Measurements from ENCODE around the gene TSC2.

TSC2 gene

GRCh38 chr16:2047330-2048115 lies at the start of gene TSC2, which contains the start of gene NTHL1:
TSC2 (plus strand) TSS chr16:2047985; CDS start chr16:2048616, 631 bp downstream.
NTHL1 (minus strand) TSS chr16:2047834; CDS start chr16:2047823, 11 bp downstream.
- DNase-seq, result peak; percentile 98 to 100 (median 99)
- intact Hi-C loops (cut with DNase I), result no loop called here

DNA sequence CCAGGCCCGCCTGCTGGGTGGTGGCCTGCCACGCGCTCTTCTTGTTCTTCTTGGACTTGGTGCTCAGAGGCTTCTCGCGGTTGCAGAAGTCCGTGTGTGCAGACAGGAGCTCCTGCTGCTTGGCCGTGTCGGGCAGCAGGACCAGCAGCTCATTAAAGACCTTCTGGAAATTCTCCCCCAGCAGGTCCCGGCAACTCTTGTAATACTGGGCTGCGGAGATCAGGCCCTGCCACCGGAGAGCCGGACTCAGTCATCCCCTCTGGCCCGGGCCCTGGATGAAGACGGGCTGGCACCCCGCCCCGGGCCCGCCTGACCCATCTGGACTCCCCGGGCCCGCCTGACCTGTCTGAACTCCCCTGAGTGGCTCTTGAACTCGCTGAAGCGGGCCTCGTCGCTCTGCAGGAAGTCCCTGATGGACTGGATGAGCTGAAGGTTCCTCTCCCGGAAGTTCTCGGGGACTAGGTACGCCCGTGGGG lies 49.4 kb upstream of the TSC2 start:
- DNase-seq, result peak in 1 of 10 donors; percentile 70
- intact Hi-C loops (cut with DNase I), result no loop called here

- peak in 1 of 10 donors; percentile 78 for DNase-seq
- intact Hi-C loops (cut with DNase I), result no loop called here
Observed at GRCh38 chr16:1998852-1999801, 48.7 kb upstream of the TSC2 start.

GRCh38 chr16:1999866-2000514 lies 47.8 kb upstream of the TSC2 start:
- intact Hi-C loops (cut with DNase I), result no loop called here
- DNase-seq, result peak in 7 of 10 donors; percentile 32 to 92 (median 59)

DNA sequence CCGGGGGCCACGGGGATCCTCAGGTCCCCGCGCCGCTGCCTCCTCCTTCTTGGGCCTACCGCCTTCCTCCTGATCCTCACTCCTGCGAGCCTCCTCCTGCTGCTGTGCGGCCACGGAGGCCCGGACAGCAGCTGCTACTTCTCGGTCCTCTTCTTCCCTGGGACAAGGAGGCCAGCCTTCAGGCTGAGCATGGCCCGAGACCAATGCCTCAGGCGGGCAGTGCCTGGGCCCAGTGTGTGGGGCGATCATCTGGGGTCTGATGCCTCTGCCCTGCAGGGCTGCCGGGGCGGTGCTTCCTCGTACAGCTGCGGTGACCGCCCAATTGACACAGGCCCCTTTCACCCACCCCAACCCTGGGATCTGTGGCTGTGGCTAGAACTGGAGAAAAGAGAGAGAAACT lies 46.8 kb upstream of the TSC2 start:
- DNase-seq, result no peak
- intact Hi-C loops (cut with DNase I), result no loop called here

GRCh38 chr16:2001456-2002355 lies 46.1 kb upstream of the TSC2 start:
- intact Hi-C loops (cut with DNase I), result no loop called here
- peak in 1 of 10 donors; percentile 77 for DNase-seq

GRCh38 chr16:2002406-2003230 lies 45.2 kb upstream of the TSC2 start:
- intact Hi-C loops (cut with DNase I), result no loop called here
- DNase-seq, result peak in 1 of 10 donors; percentile 74

DNA sequence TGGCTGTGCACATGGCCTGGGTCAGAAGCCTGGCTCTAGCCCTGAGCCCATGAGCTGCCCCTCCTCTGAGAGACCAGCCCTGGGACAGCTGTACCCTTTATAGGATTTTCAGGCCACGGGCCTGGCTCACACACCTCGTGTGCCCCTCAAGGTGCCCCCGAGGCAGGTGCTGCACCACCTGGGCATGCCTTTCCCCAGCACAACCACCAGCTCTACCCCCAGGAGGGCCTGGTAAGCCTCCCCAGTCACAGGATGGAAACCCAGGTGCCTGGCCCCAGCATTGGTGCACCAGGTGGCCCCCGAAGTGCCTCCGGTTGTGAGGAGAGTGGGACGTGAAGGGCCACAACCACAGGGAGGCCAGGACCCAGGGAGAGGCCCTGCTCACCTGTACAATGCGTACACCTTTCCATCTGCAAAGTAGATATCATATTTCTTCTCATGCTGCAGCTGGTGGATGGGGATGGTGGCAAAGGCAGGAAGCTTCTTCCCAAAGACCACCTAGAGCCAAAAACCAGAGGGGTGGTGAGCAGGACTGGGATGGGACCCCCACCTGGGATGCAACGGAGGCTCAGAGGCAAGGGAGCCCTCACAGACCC lies 44.5 kb upstream of the TSC2 start:
- peak in 1 of 10 donors; percentile 63 for DNase-seq
- intact Hi-C loops (cut with DNase I), result no loop called here

DNA sequence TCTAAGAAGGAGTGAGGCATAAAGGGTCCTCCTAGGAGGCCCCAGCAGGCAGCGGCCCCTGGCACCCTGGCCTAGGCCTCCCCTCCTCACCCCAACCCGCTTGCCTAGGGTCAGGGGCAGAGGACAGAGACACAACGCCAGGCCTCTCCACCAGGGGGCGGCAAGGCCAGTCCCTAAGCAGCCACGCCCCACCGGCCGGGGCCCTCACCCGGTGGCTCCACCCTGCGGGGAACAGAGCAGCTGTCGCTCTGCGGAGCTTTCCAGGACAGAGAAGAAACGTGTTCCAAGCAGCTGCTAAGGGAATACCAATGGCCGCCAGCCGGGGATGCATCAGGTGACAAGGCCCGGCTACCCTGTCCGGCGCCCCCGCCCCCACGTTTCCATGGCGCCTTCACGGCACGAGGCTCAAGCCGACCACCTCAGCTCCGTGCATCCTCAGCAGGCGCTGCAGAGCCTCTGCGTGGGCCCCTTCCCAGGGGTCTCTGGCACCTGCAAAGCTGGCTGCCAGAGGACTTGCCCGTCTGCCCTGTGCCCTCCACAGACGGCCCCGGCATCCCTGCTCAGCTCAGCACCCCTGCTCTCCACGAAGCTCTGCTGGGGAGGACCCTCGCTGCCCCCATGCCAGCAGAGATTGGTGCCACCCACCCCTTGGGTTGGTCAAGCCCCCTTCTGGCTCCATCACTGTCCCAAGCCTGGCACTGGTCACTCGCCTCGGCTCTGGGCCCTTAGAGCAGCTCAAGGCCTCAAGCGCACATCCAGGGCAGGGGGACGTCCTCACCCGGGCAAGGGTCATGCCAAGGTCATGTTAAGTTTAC lies 43.8 kb upstream of the TSC2 start:
- peak; percentile 48 to 98 (median 80) for DNase-seq
- intact Hi-C loops (cut with DNase I), result no loop called here

GRCh38 chr16:2004795-2005517 lies 42.8 kb upstream of the TSC2 start:
- peak in 1 of 10 donors; percentile 88 for DNase-seq
- intact Hi-C loops (cut with DNase I), result no loop called here

DNA sequence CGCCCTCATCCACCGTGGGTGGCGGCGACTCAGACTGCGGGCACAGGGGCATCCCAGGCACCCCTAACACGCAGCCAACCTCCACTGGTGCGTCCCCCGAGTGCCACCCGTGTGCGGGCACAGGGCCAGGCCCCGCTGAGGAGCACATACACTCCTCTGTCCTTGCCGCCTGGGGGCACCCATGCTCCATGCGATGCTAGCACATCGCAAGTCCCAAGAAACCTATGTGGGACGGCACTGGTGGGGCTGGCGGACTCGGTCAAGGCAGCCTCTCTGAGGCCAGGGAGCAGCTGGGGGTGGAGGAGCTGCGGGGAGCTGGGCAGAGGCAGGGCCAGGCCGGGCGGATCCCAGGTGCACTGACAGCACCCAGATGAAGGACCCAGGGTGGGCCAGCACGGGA lies 42.1 kb upstream of the TSC2 start:
- intact Hi-C loops (cut with DNase I), result no loop called here
- DNase-seq, result peak in 5 of 10 donors; percentile 33 to 89 (median 74)

GRCh38 chr16:2006317-2006716 lies 41.5 kb upstream of the TSC2 start:
- peak in 1 of 10 donors; percentile 81 for DNase-seq
- intact Hi-C loops (cut with DNase I), result no loop called here

GRCh38 chr16:2007081-2007836 lies 40.5 kb upstream of the TSC2 start:
- intact Hi-C loops (cut with DNase I), result no loop called here
- peak in 1 of 10 donors; percentile 75 for DNase-seq

GRCh38 chr16:2008009-2008526 lies 39.7 kb upstream of the TSC2 start:
- intact Hi-C loops (cut with DNase I), result no loop called here
- peak in 1 of 10 donors; percentile 76 for DNase-seq

DNA sequence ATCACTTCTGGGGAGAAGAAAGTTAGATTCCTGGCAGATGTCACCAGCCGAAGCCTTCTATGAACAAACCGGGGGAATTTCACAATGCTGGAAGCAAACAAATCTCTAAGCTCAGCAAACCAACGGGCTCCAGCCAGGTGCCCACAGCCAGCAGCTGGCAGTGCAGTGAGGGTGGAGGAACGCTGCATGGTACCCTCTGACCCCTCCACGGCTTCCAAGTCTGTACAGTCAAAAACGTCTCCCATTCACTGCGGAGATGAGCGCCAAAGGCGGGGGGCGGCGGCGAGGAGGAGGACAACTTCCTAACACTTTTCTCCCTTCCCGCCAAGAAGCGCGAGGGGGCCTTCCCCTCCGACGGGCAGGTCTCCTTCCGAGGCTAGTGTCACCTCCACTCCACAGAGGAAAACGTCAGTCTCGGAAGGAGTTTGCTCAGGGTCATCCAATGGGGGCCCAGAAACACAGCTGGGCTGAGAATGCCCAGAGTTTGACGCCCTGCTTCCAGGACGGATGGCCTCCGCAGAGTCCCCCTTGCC lies 39.1 kb upstream of the TSC2 start:
- DNase-seq, result peak in 1 of 10 donors; percentile 79
- intact Hi-C loops (cut with DNase I), result no loop called here

Measured in posterior cingulate gyrus (tissue), 11 donors.